ENCODE results near the gene TGFBR3.

Gene TGFBR3

DNA sequence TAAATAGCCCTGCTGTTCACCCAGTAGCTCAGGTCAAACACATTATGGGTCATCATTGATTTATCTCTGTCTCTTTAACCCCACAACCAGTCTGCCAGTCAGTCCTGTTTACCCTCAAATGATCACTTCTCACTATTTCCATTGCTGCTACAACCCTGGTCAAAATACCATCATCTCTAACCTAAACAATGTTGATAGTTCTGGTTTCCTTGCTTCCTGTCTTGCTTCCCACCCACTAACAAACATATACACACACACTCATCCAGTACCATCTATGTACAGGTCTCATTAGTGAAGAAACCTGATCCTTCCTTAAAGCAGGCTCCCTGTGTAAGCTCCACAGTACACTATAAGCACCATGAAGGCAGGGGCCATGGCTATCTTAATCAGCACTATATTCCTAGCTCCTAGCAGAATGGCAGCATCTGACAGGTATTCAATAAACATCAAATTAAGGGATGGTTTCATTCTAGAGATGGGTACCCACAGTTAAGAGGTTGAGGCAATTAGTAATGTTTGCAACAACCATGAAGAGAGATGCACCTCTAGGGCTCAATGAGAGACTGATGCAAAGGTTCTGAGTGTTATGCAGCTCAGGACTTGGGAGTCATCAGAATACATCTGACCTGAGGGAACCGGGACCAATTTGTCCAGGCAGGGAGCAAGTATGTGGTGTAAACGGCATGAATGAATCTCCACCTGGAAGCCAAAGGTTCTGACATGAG is 10.0 kb upstream of the TGFBR3 start:
- TF ChIP-seq, protein P1, sequence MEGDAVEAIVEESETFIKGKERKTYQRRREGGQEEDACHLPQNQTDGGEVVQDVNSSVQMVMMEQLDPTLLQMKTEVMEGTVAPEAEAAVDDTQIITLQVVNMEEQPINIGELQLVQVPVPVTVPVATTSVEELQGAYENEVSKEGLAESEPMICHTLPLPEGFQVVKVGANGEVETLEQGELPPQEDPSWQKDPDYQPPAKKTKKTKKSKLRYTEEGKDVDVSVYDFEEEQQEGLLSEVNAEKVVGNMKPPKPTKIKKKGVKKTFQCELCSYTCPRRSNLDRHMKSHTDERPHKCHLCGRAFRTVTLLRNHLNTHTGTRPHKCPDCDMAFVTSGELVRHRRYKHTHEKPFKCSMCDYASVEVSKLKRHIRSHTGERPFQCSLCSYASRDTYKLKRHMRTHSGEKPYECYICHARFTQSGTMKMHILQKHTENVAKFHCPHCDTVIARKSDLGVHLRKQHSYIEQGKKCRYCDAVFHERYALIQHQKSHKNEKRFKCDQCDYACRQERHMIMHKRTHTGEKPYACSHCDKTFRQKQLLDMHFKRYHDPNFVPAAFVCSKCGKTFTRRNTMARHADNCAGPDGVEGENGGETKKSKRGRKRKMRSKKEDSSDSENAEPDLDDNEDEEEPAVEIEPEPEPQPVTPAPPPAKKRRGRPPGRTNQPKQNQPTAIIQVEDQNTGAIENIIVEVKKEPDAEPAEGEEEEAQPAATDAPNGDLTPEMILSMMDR (IDR thresholded peaks at IDR 0.05; ENCODE audit: low read depth, low read length, missing control alignments), result no peak
- no peak for DNase-seq (ENCODE audit: extremely low read depth, low read depth)
- H3K4me3 ChIP-seq (replicated peaks; ENCODE audit: low read depth, low read length), result no peak overlapping the region

DNA sequence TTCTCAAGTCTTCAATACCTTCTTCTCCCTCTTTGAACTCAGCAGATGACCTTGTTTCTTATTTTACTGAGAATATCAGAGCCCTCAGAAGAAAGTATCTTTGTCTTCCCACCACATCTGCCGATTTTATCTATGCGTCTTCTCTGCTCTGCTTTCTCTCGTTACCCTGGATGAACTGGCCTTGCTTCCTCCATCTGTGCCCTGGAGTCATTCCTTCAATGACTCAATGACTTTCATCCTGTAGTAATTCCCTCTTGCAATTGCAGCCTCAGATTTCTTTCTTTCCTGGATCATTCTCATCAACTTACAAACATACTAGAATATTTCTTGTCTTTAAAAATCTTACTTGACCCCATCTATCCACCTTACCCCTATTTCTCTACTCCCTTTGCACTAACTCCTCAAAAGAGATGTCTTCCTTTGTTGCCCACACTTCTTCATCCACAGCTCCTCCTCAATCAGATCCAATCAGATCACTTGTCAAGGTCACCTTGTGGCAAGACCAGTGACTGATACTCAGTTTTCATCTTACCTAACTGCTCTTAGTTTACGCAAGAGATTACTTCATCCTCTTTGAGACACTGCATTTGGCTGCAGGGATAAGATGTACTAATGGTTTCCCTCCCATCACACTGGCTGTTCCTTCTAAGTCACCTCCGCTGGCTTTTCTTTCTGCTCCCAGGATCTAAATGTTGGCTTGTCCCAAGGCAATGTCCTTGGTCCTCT is 8.2 kb upstream of the TGFBR3 start:
- no peak for DNase-seq (ENCODE audit: extremely low read depth, low read depth)
- TF ChIP-seq, protein P1 (IDR thresholded peaks at IDR 0.05; ENCODE audit: low read depth, low read length, missing control alignments), result no peak
- H3K4me3 ChIP-seq (replicated peaks; ENCODE audit: low read depth, low read length), result no peak overlapping the region

DNA sequence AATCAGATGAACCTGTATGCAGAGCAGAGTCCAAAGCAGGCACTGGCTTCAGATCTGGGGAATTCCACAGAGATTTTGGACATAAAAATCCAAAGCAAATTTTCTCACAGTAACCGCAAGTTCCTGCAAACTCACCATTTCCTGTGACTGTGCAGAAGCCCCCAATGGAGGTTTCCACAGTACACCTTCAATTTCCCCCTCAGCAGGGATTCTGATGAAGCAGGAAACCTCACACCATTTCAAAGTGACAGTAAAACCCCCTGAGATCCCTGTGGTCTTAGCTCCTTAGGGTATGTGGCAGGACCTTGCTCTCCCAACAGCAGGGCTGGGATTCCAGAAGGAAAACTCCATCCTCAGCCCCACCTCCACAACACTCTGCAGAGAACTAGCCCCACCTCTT is 6.0 kb upstream of the TGFBR3 start:
- DNase-seq (ENCODE audit: extremely low read depth, low read depth), result no peak

DNA sequence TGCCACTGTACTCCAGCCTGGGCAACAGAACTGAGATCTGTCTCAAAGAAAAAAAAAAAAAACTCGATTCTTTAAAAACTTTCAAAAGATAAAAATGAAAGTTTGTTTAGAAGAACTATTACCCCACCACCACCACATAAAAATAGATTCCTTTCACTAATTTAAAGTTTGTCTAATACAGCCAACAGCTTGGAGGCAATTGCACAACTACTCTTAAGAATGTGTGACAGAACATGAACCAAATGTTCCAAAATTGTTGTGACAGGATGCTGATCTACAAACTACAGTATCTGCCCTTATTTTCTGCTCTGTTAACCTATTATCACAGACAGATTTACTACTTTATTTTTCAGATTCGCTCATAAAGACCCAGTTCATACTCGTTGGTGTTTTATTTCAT is 5.5 kb upstream of the TGFBR3 start:
- TF ChIP-seq, protein P1 (IDR thresholded peaks at IDR 0.05; ENCODE audit: low read depth, low read length, missing control alignments), result no peak
- no peak for DNase-seq (ENCODE audit: extremely low read depth, low read depth)
- H3K4me3 ChIP-seq (replicated peaks; ENCODE audit: low read depth, low read length), result no peak overlapping the region

More for the DNA sequence above, 6.0 kb upstream of the TGFBR3 start:
- H3K4me3 ChIP-seq (replicated peaks; ENCODE audit: low read depth, low read length), result no peak overlapping the region
- TF ChIP-seq, protein P1 (IDR thresholded peaks at IDR 0.05; ENCODE audit: low read depth, low read length, missing control alignments), result no peak

DNA sequence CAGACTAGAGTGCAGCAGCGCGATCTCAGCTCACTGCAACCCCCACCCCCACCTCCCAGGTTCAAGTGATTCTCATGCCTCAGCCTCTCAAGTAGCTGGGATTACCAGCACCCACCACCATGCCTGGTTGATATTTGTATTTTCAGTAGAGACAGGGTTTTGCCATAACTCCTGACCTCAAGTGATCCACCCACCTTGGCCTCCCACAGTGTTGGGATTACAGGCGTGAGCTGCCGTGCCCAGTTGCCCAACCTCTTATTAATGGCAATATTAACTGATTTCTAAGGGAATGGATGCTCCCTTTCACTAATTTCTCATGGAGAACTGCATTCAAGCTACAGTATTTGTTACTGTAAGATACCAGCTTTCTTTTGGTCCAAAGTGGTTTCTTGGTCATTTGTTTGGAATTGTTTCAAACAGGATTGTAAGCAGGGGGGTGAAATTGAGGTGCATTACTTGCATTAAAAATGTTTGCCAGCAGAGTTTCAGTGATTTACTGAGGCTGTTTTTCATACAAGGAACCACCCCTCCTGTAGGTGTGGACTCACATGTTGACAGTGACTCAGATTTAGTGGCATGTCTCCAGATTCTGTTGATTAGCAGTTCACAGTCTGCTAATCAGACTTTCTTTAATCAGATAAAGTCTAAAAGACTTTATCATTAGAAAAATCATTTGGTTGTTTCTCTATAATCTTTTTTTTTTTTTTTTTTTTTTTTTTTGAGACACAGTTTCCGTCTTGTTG is 3.9 kb upstream of the TGFBR3 start:
- DNase-seq (ENCODE audit: extremely low read depth, low read depth), result no peak
- no peak overlapping the region for H3K4me3 ChIP-seq (replicated peaks; ENCODE audit: low read depth, low read length)
- TF ChIP-seq, protein P1 (IDR thresholded peaks at IDR 0.05; ENCODE audit: low read depth, low read length, missing control alignments), result no peak

DNA sequence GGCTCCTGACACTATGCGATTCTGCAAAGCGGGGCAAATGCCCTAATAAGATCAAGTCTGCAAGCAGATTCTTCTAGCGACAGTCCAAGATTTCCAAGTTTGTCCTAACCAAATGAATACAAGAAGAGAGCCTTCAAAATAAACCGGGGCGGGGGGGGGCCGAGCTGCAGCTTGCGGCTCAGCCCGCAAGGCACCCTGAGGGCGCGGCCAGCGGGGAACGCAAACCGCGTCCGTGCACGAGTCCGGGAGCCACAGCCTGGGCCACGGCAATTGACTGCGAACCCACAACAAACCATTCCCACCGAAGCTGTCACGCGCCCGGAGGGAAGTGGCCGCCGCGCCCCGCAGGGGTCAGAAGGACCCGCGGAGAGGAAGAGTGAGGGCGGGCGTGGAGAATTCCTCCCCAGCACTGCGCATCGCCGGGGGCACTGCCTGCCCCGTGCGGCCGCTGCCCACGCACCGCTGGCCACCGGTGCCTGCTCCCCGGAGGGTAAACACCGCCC is 687 bp downstream of the TGFBR3 start:
- no peak for DNase-seq (ENCODE audit: extremely low read depth, low read depth)
- H3K4me3 ChIP-seq (replicated peaks; ENCODE audit: low read depth, low read length), result peak overlapping the region; percentile 81
- TF ChIP-seq, protein P1 (IDR thresholded peaks at IDR 0.05; ENCODE audit: low read depth, low read length, missing control alignments), result no peak
